CD4-positive, alpha-beta T cell treated with Interleukin-2 at 100 ng/mL for 4 hours (primary cell): ENCODE measurements around the gene TMEM187.

Source experiments
- DNase-seq: peaks from one replicate; pipeline ENCODE4 v3.0.0-alpha.2; 2020; ENCODE audit warnings: low spot score

Gene TMEM187

GRCh38 chrX:154000051-154000450 is 27.5 kb downstream of the TMEM187 start:
- DNase-seq = no peak

GRCh38 chrX:154002215-154002719 is 29.7 kb downstream of the TMEM187 start:
- DNase-seq = peak; percentile 59

- no peak for DNase-seq
Measured at GRCh38 chrX:154004315-154004714, 31.8 kb downstream of the TMEM187 start.

- DNase-seq = no peak
Measured at GRCh38 chrX:154006947-154007346, 34.4 kb downstream of the TMEM187 start.

GRCh38 chrX:154008521-154008920 is 36.0 kb downstream of the TMEM187 start:
- DNase-seq = no peak

- no peak for DNase-seq
Measured at GRCh38 chrX:154010330-154011087, 38.0 kb downstream of the TMEM187 start.

- DNase-seq = no peak
Measured at GRCh38 chrX:154011376-154012335, 39.1 kb downstream of the TMEM187 start.

- no peak for DNase-seq
Measured at GRCh38 chrX:154012336-154012991, 39.9 kb downstream of the TMEM187 start.

- DNase-seq = no peak
Measured at GRCh38 chrX:154013001-154013421, 40.5 kb downstream of the TMEM187 start.

- peak; percentile 53 for DNase-seq
Measured at GRCh38 chrX:154013614-154014360, 41.2 kb downstream of the TMEM187 start.

GRCh38 chrX:154014429-154015380 is 42.2 kb downstream of the TMEM187 start:
- DNase-seq = no peak

- DNase-seq = no peak
Measured at GRCh38 chrX:154015581-154016264, 43.2 kb downstream of the TMEM187 start.

- DNase-seq = no peak
Measured at GRCh38 chrX:154016366-154017076, 44.0 kb downstream of the TMEM187 start.

- no peak for DNase-seq
Measured at GRCh38 chrX:154017766-154018517, 45.4 kb downstream of the TMEM187 start.

- DNase-seq = no peak
Measured at GRCh38 chrX:154018518-154019060, 46.0 kb downstream of the TMEM187 start.

GRCh38 chrX:154019061-154019621 is 46.6 kb downstream of the TMEM187 start:
- DNase-seq = peak; percentile 2
